ENCODE data around the gene NXPH3.

DNA sequence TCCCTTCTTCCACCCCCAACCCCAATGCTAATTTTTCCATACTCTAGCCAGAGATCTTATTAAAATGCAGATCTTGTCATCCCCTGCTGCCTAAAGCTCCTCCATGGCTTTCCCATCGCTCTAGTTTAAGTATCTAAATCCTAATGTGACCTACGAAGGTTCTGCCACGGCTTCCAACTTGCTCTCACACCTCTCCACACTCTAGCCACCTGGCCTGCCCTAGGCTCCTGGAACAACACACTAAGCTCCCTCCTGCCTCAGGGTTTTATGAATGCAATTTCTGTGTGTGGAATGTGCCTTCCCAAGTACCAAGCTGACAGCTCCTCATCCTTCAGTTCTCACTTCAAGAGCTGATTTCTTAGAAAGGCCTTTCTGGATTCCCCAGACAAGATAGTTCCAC lies 16.6 kb downstream of the NXPH3 start:
- no peak for TF ChIP-seq POLR2A (IDR thresholded peaks at IDR 0.05; ENCODE audit: low read length)
- no peak for TF ChIP-seq GATA1 (IDR thresholded peaks at IDR 0.05; ENCODE audit: low read depth, low read length)
